Osteoblast (primary cell): ENCODE measurements around the gene HSPBAP1. TPM values are rescaled to one million over a fixed set of nuclear protein-coding genes. Genes with fewer than 3 reads are reported as not detected.

Experiments used
- DNase-seq: peaks from one replicate; pipeline ENCODE4 v3.0.0; 2011; ENCODE audit warnings: low spot score, mixed read lengths; ENCODE audit not compliant: insufficient read length; ENCODE audit errors: missing footprints
- H2AFZ ChIP-seq: 2 replicates; pipeline ENCODE4 v1.6.0; 2011; ENCODE audit warnings: mild to moderate bottlenecking, low read length
- H3K27ac ChIP-seq: 2 replicates; pipeline ENCODE4 v1.5.1; 2011; ENCODE audit warnings: mild to moderate bottlenecking, low read depth, low read length, moderate library complexity
- H3K27me3 ChIP-seq: 2 replicates; pipeline ENCODE4 v1.6.0; 2012; ENCODE audit warnings: mild to moderate bottlenecking, control low read depth, inconsistent platforms, low read length, moderate library complexity; ENCODE audit not compliant: insufficient read depth
- H3K36me3 ChIP-seq: 2 replicates; pipeline ENCODE4 v1.5.1; 2011; ENCODE audit warnings: mild to moderate bottlenecking, low read length, control low read depth, moderate library complexity; ENCODE audit not compliant: insufficient read depth
- H3K4me1 ChIP-seq: 2 replicates; pipeline ENCODE4 v1.5.1; 2011; ENCODE audit warnings: mild to moderate bottlenecking, low read length, control low read depth, moderate library complexity; ENCODE audit not compliant: insufficient read depth
- H3K4me2 ChIP-seq: 2 replicates; pipeline ENCODE4 v1.6.0; 2011; ENCODE audit warnings: mild to moderate bottlenecking, low read length; ENCODE audit not compliant: insufficient read depth
- H3K4me3 ChIP-seq: fragments of 200-600 bp; sonication (generic); 3 replicates; pipeline ENCODE4 v1.5.1; 2012; ENCODE audit warnings: mild to moderate bottlenecking, low read length, inconsistent platforms; ENCODE audit not compliant: insufficient read depth
- H3K79me2 ChIP-seq: 2 replicates; pipeline ENCODE4 v1.6.0; 2012; ENCODE audit warnings: mild to moderate bottlenecking, low read length, control low read depth, inconsistent platforms; ENCODE audit not compliant: insufficient read depth
- H3K9me3 ChIP-seq: 2 replicates; pipeline ENCODE4 v1.5.1; 2011; ENCODE audit warnings: low read depth, low read length, control low read depth
- H4K20me1 ChIP-seq: 2 replicates; pipeline ENCODE4 v1.6.0; 2012; ENCODE audit warnings: mild to moderate bottlenecking, low read length, control low read depth; ENCODE audit not compliant: insufficient read depth
- total RNA-seq: library from RNA; depleted of rRNA; stranded (reverse); fragments of >200 nt; gene quantifications from 2 replicates; pipeline ENCODE4 v1.2.3, GENCODE V29; 2012
- TF ChIP-seq, protein P1 (sequence below): IDR thresholded peaks from 2 replicates; pipeline ENCODE4 v1.5.1; 2011; ENCODE audit warnings: mild to moderate bottlenecking, low read depth, low read length, moderate library complexity; ENCODE audit errors: extremely low read depth

The HSPBAP1 gene
- total RNA-seq, 1 donor = 13.8 TPM

DNA sequence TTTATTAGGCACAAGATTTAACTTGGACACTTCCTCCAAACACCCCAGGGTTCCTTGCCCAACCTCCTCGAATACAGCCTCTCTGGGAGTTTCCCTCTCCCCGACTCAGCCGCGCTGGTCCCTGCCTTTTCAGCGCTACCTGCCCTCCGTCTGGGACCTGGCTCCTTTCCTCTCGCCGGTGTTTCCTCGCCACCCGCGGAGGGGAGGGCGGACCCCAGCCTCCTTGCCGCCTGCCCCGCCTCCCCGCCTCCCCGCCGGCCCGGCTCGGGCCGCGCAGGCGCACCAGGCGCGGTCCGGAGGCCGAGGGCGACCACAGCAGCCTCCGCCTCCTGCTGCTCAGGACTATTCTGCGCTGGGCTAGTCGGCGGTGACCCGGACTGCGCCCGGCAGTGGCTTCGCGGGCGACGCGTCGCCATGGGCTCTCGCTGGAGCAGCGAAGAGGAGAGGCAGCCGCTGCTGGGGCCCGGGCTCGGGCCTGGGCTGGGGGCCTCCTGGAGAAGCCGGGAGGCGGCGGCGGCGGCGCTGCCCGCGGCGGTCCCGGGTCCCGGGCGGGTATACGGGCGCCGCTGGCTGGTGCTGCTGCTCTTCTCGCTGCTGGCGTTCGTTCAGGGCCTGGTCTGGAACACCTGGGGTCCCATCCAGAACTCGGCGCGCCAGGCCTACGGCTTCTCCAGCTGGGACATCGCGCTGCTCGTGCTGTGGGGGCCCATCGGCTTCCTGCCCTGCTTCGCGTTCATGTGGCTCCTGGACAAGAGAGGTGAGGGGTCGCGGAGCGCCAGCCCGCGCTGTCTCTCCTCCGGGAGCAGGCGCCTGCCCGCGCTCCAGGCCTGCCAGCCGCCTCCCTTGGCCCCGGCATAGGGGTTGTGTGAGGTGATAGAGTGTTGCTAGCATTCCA lies 1.4 kb upstream of the HSPBAP1 start, which contains the start of gene SLC49A4:
SLC49A4 (plus strand) TSS at position 291 of the 895 bp plus-strand sequence; CDS start at position 415, 124 bp downstream.
- peak within 1 kb of the TSS; percentile 96 for H3K27ac ChIP-seq
- H3K36me3 ChIP-seq = no peaks in the 10 kb centered on the region
- TF ChIP-seq, protein P1, sequence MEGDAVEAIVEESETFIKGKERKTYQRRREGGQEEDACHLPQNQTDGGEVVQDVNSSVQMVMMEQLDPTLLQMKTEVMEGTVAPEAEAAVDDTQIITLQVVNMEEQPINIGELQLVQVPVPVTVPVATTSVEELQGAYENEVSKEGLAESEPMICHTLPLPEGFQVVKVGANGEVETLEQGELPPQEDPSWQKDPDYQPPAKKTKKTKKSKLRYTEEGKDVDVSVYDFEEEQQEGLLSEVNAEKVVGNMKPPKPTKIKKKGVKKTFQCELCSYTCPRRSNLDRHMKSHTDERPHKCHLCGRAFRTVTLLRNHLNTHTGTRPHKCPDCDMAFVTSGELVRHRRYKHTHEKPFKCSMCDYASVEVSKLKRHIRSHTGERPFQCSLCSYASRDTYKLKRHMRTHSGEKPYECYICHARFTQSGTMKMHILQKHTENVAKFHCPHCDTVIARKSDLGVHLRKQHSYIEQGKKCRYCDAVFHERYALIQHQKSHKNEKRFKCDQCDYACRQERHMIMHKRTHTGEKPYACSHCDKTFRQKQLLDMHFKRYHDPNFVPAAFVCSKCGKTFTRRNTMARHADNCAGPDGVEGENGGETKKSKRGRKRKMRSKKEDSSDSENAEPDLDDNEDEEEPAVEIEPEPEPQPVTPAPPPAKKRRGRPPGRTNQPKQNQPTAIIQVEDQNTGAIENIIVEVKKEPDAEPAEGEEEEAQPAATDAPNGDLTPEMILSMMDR = no peak
- H3K27me3 ChIP-seq = no peaks in the 10 kb centered on the region
- peak within 1 kb of the TSS; percentile 96 for H3K4me2 ChIP-seq
- H3K4me1 ChIP-seq = peaks cover 17% of the 10 kb centered on the region
- H3K4me3 ChIP-seq = peak within 1 kb of the TSS; percentile 90
- peaks cover 2% of the 10 kb centered on the region for H4K20me1 ChIP-seq
- peak; percentile 98 for DNase-seq
- H2AFZ ChIP-seq = peak within 1 kb of the TSS; percentile 98
- H3K79me2 ChIP-seq = peaks cover 42% of the 10 kb centered on the region
- H3K9me3 ChIP-seq = no peaks in the 10 kb centered on the region

DNA sequence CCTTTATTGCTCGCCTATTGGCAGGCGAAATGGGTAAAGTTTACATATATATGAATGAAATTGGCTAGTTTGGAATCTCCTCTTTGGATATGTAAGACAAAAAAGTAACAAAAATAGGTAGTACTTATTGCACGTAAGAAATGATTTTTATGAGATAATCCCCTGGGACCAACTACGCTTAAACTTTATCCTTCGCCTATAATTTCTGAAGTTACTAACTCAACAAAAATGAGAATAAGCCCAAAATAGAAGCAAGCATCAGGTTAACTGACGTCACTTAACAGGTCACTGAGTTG lies 800 bp upstream of the HSPBAP1 start:
- Histone ChIP-seq H4K20me1 (peaks cover 2% of the 10 kb centered on the region), H3K36me3 (no peaks in the 10 kb centered on the region), H2AFZ (peak overlapping the region; percentile 98), H3K79me2 (peaks cover 43% of the 10 kb centered on the region), H3K27me3 (no peaks in the 10 kb centered on the region), H3K4me1 (peaks cover 17% of the 10 kb centered on the region), H3K27ac (peak overlapping the region; percentile 96), H3K4me3 (peak overlapping the region; percentile 90), H3K4me2 (peak overlapping the region; percentile 96), H3K9me3 (no peaks in the 10 kb centered on the region)
- DNase-seq = no peak
- TF ChIP-seq, protein P1 = no peak

DNA sequence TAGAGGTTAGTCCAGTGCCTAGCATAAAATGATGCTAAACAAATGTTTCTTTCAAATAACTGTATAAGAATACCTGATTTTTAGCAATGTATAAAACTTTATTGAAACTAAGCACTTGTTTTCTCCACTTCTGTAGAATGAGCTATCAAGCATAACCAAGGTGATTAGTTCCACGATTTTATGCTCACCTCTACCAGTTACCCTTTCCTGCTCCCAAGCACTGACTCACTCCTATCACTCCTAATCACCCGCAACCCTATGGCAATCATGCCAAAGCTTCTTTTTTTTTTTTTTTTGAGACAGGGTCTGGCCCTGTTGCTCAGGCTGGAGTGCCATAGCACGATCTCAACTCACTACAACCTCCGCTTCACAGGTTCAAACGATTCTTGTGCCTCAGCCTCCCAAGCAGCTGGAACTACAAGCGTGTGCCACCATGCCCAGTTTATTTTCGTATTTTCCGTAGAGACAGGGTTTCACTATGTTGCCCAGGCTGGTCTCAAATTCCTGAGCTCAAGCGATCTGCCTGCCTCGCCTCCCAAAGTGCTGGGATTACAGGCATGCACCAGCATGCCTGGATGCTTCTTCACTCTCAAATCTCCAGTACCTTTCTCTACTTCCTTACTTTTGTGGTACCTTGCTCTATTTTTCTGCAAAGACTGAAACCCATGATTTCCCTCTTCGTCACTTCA lies 3.9 kb downstream of the HSPBAP1 start:
- no peaks in the 10 kb centered on the region for H3K9me3 ChIP-seq
- H3K27ac ChIP-seq = no peak overlapping the region
- no peak overlapping the region for H3K4me2 ChIP-seq
- DNase-seq = no peak
- H4K20me1 ChIP-seq = no peaks in the 10 kb centered on the region
- no peak overlapping the region for H2AFZ ChIP-seq
- H3K36me3 ChIP-seq = no peaks in the 10 kb centered on the region
- TF ChIP-seq, protein P1 = no peak
- no peaks in the 10 kb centered on the region for H3K27me3 ChIP-seq
- peaks cover 36% of the 10 kb centered on the region for H3K79me2 ChIP-seq
- peaks cover 22% of the 10 kb centered on the region for H3K4me1 ChIP-seq
- H3K4me3 ChIP-seq = no peak overlapping the region

- H3K27me3 ChIP-seq = no peaks in the 10 kb centered on the region
- H3K4me3 ChIP-seq = no peak overlapping the region
- H3K4me2 ChIP-seq = no peak overlapping the region
- peaks cover 29% of the 10 kb centered on the region for H3K79me2 ChIP-seq
- no peaks in the 10 kb centered on the region for H4K20me1 ChIP-seq
- no peaks in the 10 kb centered on the region for H3K36me3 ChIP-seq
- H3K9me3 ChIP-seq = no peaks in the 10 kb centered on the region
- no peak overlapping the region for H2AFZ ChIP-seq
- H3K4me1 ChIP-seq = peaks cover 21% of the 10 kb centered on the region
- no peak overlapping the region for H3K27ac ChIP-seq
- no peak for DNase-seq
- TF ChIP-seq, protein P1 = no peak
These were observed 5.8 kb downstream of the HSPBAP1 start for GRCh38 chr3:122787872-122788271.
